Measurements from ENCODE around the gene RGP1. TPM values are rescaled to one million over a fixed set of nuclear protein-coding genes. Genes with fewer than 3 reads are reported as not detected.

The RGP1 gene
- total RNA-seq, 1 donor from 2014 or later = 11.2 TPM

DNA sequence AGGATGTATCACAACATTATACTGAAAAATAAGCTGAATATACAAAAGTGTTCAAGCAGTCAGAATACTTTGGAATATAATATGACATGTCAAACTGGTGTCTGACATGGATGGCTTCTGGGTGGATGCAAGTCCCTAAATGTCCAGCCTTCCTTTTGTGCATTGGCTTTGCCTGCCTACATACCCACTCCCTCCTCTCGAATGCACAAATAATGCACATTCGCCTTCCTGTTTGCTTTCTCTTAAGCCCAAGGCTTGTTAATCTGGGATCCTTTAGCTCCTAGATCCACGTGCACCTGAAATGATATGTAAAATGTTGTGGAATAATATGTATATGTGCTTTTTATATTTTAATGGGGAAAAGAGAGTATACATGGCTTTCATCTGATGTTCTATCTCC is 29.4 kb downstream of the RGP1 start:
- Histone ChIP-seq H3K27me3 (no peaks in the 10 kb centered on the region), H2AFZ (replicated peaks) (no peak overlapping the region), H3K4me2 (no peak overlapping the region), H3K36me3 (no peaks in the 10 kb centered on the region), H3K9ac (no peak overlapping the region), H3K27ac (no peak overlapping the region), H3F3A (ENCODE audit: low read depth) (peaks cover 17% of the 10 kb centered on the region), H3K79me2 (ENCODE audit: low read depth) (no peaks in the 10 kb centered on the region), H3K4me3 (no peak overlapping the region), H4K20me1 (ENCODE audit: low read depth) (peaks cover 25% of the 10 kb centered on the region), H3K4me1 (peaks cover 18% of the 10 kb centered on the region), H3K9me3 (ENCODE audit: low read depth) (no peaks in the 10 kb centered on the region)
- Mint-ChIP-seq H3K27me3 (ENCODE audit: insufficient read depth, low read depth) (no peaks in the 10 kb centered on the region), H3K27ac (no peak overlapping the region), H3K4me3 (no peak overlapping the region), H3K4me1 (peaks cover 20% of the 10 kb centered on the region), H3K9me3 (no peaks in the 10 kb centered on the region), H3K36me3 (peaks cover 2% of the 10 kb centered on the region)
- TF ChIP-seq, protein P1, sequence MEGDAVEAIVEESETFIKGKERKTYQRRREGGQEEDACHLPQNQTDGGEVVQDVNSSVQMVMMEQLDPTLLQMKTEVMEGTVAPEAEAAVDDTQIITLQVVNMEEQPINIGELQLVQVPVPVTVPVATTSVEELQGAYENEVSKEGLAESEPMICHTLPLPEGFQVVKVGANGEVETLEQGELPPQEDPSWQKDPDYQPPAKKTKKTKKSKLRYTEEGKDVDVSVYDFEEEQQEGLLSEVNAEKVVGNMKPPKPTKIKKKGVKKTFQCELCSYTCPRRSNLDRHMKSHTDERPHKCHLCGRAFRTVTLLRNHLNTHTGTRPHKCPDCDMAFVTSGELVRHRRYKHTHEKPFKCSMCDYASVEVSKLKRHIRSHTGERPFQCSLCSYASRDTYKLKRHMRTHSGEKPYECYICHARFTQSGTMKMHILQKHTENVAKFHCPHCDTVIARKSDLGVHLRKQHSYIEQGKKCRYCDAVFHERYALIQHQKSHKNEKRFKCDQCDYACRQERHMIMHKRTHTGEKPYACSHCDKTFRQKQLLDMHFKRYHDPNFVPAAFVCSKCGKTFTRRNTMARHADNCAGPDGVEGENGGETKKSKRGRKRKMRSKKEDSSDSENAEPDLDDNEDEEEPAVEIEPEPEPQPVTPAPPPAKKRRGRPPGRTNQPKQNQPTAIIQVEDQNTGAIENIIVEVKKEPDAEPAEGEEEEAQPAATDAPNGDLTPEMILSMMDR (IDR thresholded peaks at IDR 0.05) = no peak
- TF ChIP-seq EZH2 (IDR thresholded peaks at IDR 0.05) (no peak), EZH2phosphoT487 (IDR thresholded peaks at IDR 0.05) (no peak)
- no peak for DNase-seq (ENCODE audit: low spot score)

DNA sequence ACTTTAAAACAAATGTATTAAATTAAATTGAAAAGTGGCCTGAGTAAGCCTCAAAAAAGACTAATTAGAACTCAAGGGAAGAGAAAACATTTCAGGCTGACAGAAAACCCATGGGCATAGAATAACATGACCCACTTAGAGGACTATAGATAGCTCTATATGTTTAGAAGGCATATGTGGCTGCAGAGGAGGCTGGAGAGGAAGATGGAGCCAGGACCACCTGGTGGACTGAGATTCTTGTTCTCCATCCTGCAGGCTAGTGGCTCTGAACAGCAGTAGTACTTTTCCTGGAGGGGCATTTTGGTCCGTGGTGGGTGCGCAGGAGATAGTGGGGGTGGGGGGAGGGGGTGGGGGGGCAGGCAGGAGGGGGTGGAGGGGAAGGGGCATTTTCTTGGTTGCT is 32.0 kb downstream of the RGP1 start:
- H3K27ac ChIP-seq = no peak overlapping the region
- Mint-ChIP-seq H3K4me3 (no peak overlapping the region), H3K36me3 (peaks cover 4% of the 10 kb centered on the region), H3K27ac (no peak overlapping the region), H3K4me1 (peaks cover 7% of the 10 kb centered on the region), H3K9me3 (no peaks in the 10 kb centered on the region), H3K27me3 (ENCODE audit: insufficient read depth, low read depth) (peaks cover 2% of the 10 kb centered on the region)
- TF ChIP-seq, protein P1 (IDR thresholded peaks at IDR 0.05) = no peak
- TF ChIP-seq EZH2phosphoT487 (IDR thresholded peaks at IDR 0.05) = no peak
- TF ChIP-seq EZH2 (IDR thresholded peaks at IDR 0.05) = no peak
- peaks cover 2% of the 10 kb centered on the region for H3K4me1 ChIP-seq
- H2AFZ ChIP-seq (replicated peaks) = no peak overlapping the region
- no peak overlapping the region for H3K9ac ChIP-seq
- H3K9me3 ChIP-seq (ENCODE audit: low read depth) = no peaks in the 10 kb centered on the region
- no peak overlapping the region for H3K4me3 ChIP-seq
- H3K27me3 ChIP-seq = no peaks in the 10 kb centered on the region
- peaks cover 7% of the 10 kb centered on the region for H4K20me1 ChIP-seq (ENCODE audit: low read depth)
- no peak overlapping the region for H3K4me2 ChIP-seq
- no peak for DNase-seq (ENCODE audit: low spot score)
- H3K79me2 ChIP-seq (ENCODE audit: low read depth) = no peaks in the 10 kb centered on the region
- H3K36me3 ChIP-seq = no peaks in the 10 kb centered on the region
- peaks cover 1% of the 10 kb centered on the region for H3F3A ChIP-seq (ENCODE audit: low read depth)

DNA sequence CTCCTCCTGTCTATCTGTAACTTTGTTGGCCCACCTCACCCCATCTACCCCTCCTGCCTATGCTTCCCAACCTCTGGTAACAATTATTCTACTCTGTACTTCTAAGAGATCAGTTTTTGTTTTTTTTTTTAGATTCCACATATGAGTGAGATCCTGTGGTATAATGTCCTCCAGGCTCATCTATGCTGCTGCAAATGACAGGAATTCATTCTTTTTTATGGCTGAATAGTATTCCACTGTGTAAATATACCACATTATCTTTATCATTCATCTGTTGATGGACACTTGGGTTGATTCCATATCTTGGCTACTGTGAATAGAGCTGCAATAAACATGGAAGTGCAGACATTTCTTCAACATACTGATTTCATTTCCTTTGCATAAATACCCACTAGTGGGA is 34.3 kb downstream of the RGP1 start:
- Histone ChIP-seq H3K36me3 (no peaks in the 10 kb centered on the region), H3K9me3 (ENCODE audit: low read depth) (no peaks in the 10 kb centered on the region), H3K4me3 (no peak overlapping the region), H3K79me2 (ENCODE audit: low read depth) (no peaks in the 10 kb centered on the region), H3K9ac (no peak overlapping the region), H3K27ac (no peak overlapping the region), H2AFZ (replicated peaks) (no peak overlapping the region), H3K4me2 (no peak overlapping the region), H4K20me1 (ENCODE audit: low read depth) (peaks cover 4% of the 10 kb centered on the region), H3F3A (ENCODE audit: low read depth) (no peaks in the 10 kb centered on the region), H3K27me3 (no peaks in the 10 kb centered on the region), H3K4me1 (no peaks in the 10 kb centered on the region)
- Mint-ChIP-seq H3K27ac (no peak overlapping the region), H3K27me3 (ENCODE audit: insufficient read depth, low read depth) (peaks cover 2% of the 10 kb centered on the region), H3K36me3 (peaks cover 4% of the 10 kb centered on the region), H3K4me3 (no peak overlapping the region), H3K9me3 (no peaks in the 10 kb centered on the region), H3K4me1 (peaks cover 2% of the 10 kb centered on the region)
- DNase-seq (ENCODE audit: low spot score) = no peak
- TF ChIP-seq, protein P1 (IDR thresholded peaks at IDR 0.05) = no peak
- TF ChIP-seq EZH2 (IDR thresholded peaks at IDR 0.05) (no peak), EZH2phosphoT487 (IDR thresholded peaks at IDR 0.05) (no peak)

Data from neural progenitor cell (in vitro differentiated cells).